HL-60/S4 treated with retinoic acid at 250 ng/mL for 4 days and 3 days (cell line): ENCODE data around the gene TARBP1.
"Not testable (repeated sequence)": the region's sequence is repeated elsewhere in the genome, so short reads cannot be mapped to it uniquely, and the experiment has no call there.

Experiments used
- in situ Hi-C: fragments of 300-500 bp; cut with MboI; formaldehyde crosslinking; loops from 2 replicates; pipeline ENCODE4 v1.7.0; 2022; ENCODE audit warnings: low sequenced_read_pairs

TARBP1 gene

GRCh38 chr1:234368320-234369032 lies 110.5 kb downstream of the TARBP1 start:
- in situ Hi-C loops, result no loop called here

GRCh38 chr1:234362558-234362957 lies 116.4 kb downstream of the TARBP1 start:
- in situ Hi-C loops, result no loop called here

GRCh38 chr1:234361102-234361603 lies 117.8 kb downstream of the TARBP1 start:
- in situ Hi-C loops, result no loop called here

GRCh38 chr1:234357831-234358230 lies 121.1 kb downstream of the TARBP1 start:
- in situ Hi-C loops, result no loop called here

- in situ Hi-C loops, result not testable (repeated sequence)
These were observed 122.2 kb downstream of the TARBP1 start for GRCh38 chr1:234356615-234357269.

- in situ Hi-C loops, result no loop called here
These were observed 123.0 kb downstream of the TARBP1 start for GRCh38 chr1:234355782-234356510.

GRCh38 chr1:234348964-234349363 lies 130.0 kb downstream of the TARBP1 start:
- in situ Hi-C loops, result no loop called here

GRCh38 chr1:234345237-234345636 lies 133.7 kb downstream of the TARBP1 start:
- in situ Hi-C loops, result no loop called here

- in situ Hi-C loops, result no loop called here
These were observed 136.2 kb downstream of the TARBP1 start for GRCh38 chr1:234342774-234343173.
